IPS DF 19.7 (cell line): ENCODE measurements around the gene CCL2.

Source experiments
- DNase-seq: peaks from one replicate; pipeline ENCODE4 v3.0.0-alpha.2; 2013; ENCODE audit warnings: low read depth, low spot score

The CCL2 gene

GRCh38 chr17:34265711-34266110, 10.6 kb downstream of the CCL2 start:
- no peak for DNase-seq

GRCh38 chr17:34269969-34270368, 14.9 kb downstream of the CCL2 start, which contains the start of gene CCL7:
TSS of gene CCL7 (plus strand) at chr17:34270221. CDS start at chr17:34270291, 70 bp downstream.
- no peak for DNase-seq

- no peak for DNase-seq
Measured at GRCh38 chr17:34275881-34276280, 20.8 kb downstream of the CCL2 start.

GRCh38 chr17:34276826-34277225, 21.7 kb downstream of the CCL2 start:
- DNase-seq, result no peak

GRCh38 chr17:34283571-34283970, 28.5 kb downstream of the CCL2 start:
- DNase-seq, result no peak

- DNase-seq, result no peak
Measured at GRCh38 chr17:34285286-34285792, 30.3 kb downstream of the CCL2 start, which contains the start of gene CCL11. TSS of gene CCL11 (plus strand) at chr17:34285742. CDS start at chr17:34285809, 67 bp downstream.

- DNase-seq, result no peak
Measured at GRCh38 chr17:34287875-34288274, 32.8 kb downstream of the CCL2 start.

GRCh38 chr17:34290586-34290985, 35.5 kb downstream of the CCL2 start:
- no peak for DNase-seq

- no peak for DNase-seq
Measured at GRCh38 chr17:34291721-34292348, 36.8 kb downstream of the CCL2 start.

- DNase-seq, result no peak
Measured at GRCh38 chr17:34299027-34299426, 43.9 kb downstream of the CCL2 start.

GRCh38 chr17:34299956-34300577, 45.0 kb downstream of the CCL2 start:
- DNase-seq, result no peak

GRCh38 chr17:34300652-34301370, 45.7 kb downstream of the CCL2 start:
- no peak for DNase-seq

- DNase-seq, result no peak
Measured at GRCh38 chr17:34301986-34302385, 46.9 kb downstream of the CCL2 start.

GRCh38 chr17:34302636-34303035, 47.6 kb downstream of the CCL2 start:
- no peak for DNase-seq

- DNase-seq, result no peak
Measured at GRCh38 chr17:34303606-34304005, 48.5 kb downstream of the CCL2 start.

GRCh38 chr17:34305061-34305460, 50.0 kb downstream of the CCL2 start:
- DNase-seq, result no peak

- no peak for DNase-seq
Measured at GRCh38 chr17:34305606-34306005, 50.5 kb downstream of the CCL2 start.

GRCh38 chr17:34306466-34306865, 51.4 kb downstream of the CCL2 start:
- peak; percentile 15 for DNase-seq
